ENCODE measurements around the gene ADGRG3. TPM values are rescaled to one million over a fixed set of nuclear protein-coding genes. Genes with fewer than 3 reads are reported as not detected.

ADGRG3 gene
- not detected in 2 replicates for total RNA-seq

GRCh38 chr16:57668263-57668571 lies at the start of gene ADGRG3:
Gene ADGRG3 (plus strand): TSS chr16:57668306. CDS start chr16:57668348, 42 bp downstream.

GRCh38 chr16:57628008-57628781 lies 39.9 kb upstream of the ADGRG3 start, which contains the start of gene ADGRG1:
Gene ADGRG1 (plus strand): TSS chr16:57628630. CDS start chr16:57650288, 21,658 bp downstream.

GRCh38 chr16:57694725-57695679 lies 26.9 kb downstream of the ADGRG3 start, which contains the start of gene DRC7:
Gene DRC7 (plus strand): TSS chr16:57694806. CDS start chr16:57697950, 3,144 bp downstream.

GRCh38 chr16:57735755-57736418 lies 67.8 kb downstream of the ADGRG3 start, which contains the start of gene KATNB1:
Gene KATNB1 (plus strand): TSS chr16:57735770. CDS start chr16:57737244, 1,474 bp downstream.

Other genes starting within 250 kb of the ADGRG3 start
- 36.1 and 42.5 TPM in 2 replicates for gene CIAPIN1, start 220.9 kb upstream of the ADGRG3 start, total RNA-seq
- 29.0 and 32.8 TPM in 2 replicates for gene COQ9, start 220.8 kb upstream of the ADGRG3 start, total RNA-seq
- gene POLR2C, start 205.6 kb upstream of the ADGRG3 start, total RNA-seq, result 83.2 and 101 TPM in 2 replicates
- gene DOK4, start 181.8 kb upstream of the ADGRG3 start, total RNA-seq, result 23.0 and 30.5 TPM in 2 replicates
- gene CCDC102A, start 131.7 kb upstream of the ADGRG3 start, total RNA-seq, result 9.9 and 11.1 TPM in 2 replicates
- under 0.01 TPM in 1 of 2 replicates, not detected in the other for gene ADGRG5, start 125.7 kb upstream of the ADGRG3 start, total RNA-seq
- 1.4 and 3.1 TPM in 2 replicates for gene ADGRG1, start 39.7 kb upstream of the ADGRG3 start, total RNA-seq
- gene DRC7, start 26.5 kb downstream of the ADGRG3 start, total RNA-seq, result 0.32 TPM in 1 of 2 replicates, not detected in the other
- gene KATNB1, start 67.5 kb downstream of the ADGRG3 start, total RNA-seq, result 12.0 and 13.5 TPM in 2 replicates
- 41.8 and 62.3 TPM in 2 replicates for gene KIFC3, start 134.2 kb downstream of the ADGRG3 start, total RNA-seq

All from articular chondrocyte of knee joint (primary cell).